Colonic mucosa (tissue), 4 donors: ENCODE data around the gene RIPPLY1. TPM values are rescaled to one million over a fixed set of nuclear protein-coding genes. Genes with fewer than 3 reads are reported as not detected.

Source experiments
- DNase-seq: peaks from one replicate; pipeline ENCODE4 v3.0.0-alpha.2; 2020
- H3K27ac ChIP-seq: fragments of 200-600 bp; one replicate; pipeline ENCODE4 v1.8.0; 2021
- H3K27me3 ChIP-seq: fragments of 200-600 bp; one replicate; pipeline ENCODE4 v1.8.0; 2021
- H3K36me3 ChIP-seq: fragments of 200-600 bp; one replicate; pipeline ENCODE4 v1.8.0; 2021
- H3K4me1 ChIP-seq: fragments of 200-600 bp; one replicate; pipeline ENCODE4 v1.8.0; 2021; ENCODE audit warnings: mild to moderate bottlenecking
- H3K4me3 ChIP-seq: fragments of 200-600 bp; one replicate; pipeline ENCODE4 v1.8.0; 2021
- H3K9ac ChIP-seq, 2 donors: one replicate each; pipeline ENCODE4 v1.7.0; 2013; ENCODE audit warnings: control low read depth in 2 of 2, low read depth in 2 of 2, low read length in 2 of 2
- H3K9me3 ChIP-seq: fragments of 200-600 bp; one replicate; pipeline ENCODE4 v1.8.0; 2021
- CTCF ChIP-seq: fragments of 200-600 bp; IDR thresholded peaks from one replicate; pipeline ENCODE4 v1.8.0; 2022; ENCODE audit warnings: antibody characterized with exemption, mild to moderate bottlenecking
- intact Hi-C: fragments of 100-400 bp; cut with DNase I; formaldehyde crosslinking; loops from one replicate; pipeline ENCODE4 v1.14.1; 2022
- total RNA-seq, 2 donors: library from RNA; stranded (reverse); fragmentation: NEBNext Ultra II Directional in 1 of 2; extraction: Animal tissue kit (Norgen Biotek cat#: 25700) in 1 of 2; gene quantifications; one replicate each; pipeline ENCODE4 v1.2.1, GENCODE V29; 2021
- donor health status: healthy.
- donor health status: DM: no; HTN: no; CAD: no.
- donor health status: DM: no; HTN: no; CAD: no.

RIPPLY1 gene
- total RNA-seq, result not detected

- no peaks in the 10 kb centered on the region for H3K4me1 ChIP-seq
- intact Hi-C loops, result no loop called here
- no peak for TF ChIP-seq CTCF
- H3K36me3 ChIP-seq, result no peaks in the 10 kb centered on the region
- H3K9ac ChIP-seq, result no peak within 1 kb of the TSS
- H3K9me3 ChIP-seq, result no peaks in the 10 kb centered on the region
- no peak within 1 kb of the TSS for H3K4me3 ChIP-seq
- no peak for DNase-seq
- no peak within 1 kb of the TSS for H3K27ac ChIP-seq
- H3K27me3 ChIP-seq, result no peaks in the 10 kb centered on the region
Measured at GRCh38 chrX:106903291-106903824, at the start of gene RIPPLY1. RIPPLY1 (minus strand) TSS chrX:106903341; CDS start chrX:106903287, 54 bp downstream.

- H3K36me3 ChIP-seq, result no peaks in the 10 kb centered on the region
- no peak for TF ChIP-seq CTCF
- H3K27ac ChIP-seq, result no peak overlapping the region
- no peak overlapping the region for H3K9ac ChIP-seq
- no peaks in the 10 kb centered on the region for H3K9me3 ChIP-seq
- no peaks in the 10 kb centered on the region for H3K27me3 ChIP-seq
- H3K4me1 ChIP-seq, result no peaks in the 10 kb centered on the region
- H3K4me3 ChIP-seq, result no peak overlapping the region
- intact Hi-C loops, result loop anchor here (5.0 kb wide), 1 partner anchor 55 kb away; no protein-coding TSS in a partner anchor
- DNase-seq, result no peak
Measured at GRCh38 chrX:106952538-106952937, 49.4 kb upstream of the RIPPLY1 start.

- no peak for DNase-seq
- no peak overlapping the region for H3K27ac ChIP-seq
- H3K9me3 ChIP-seq, result no peaks in the 10 kb centered on the region
- TF ChIP-seq CTCF, result no peak
- H3K27me3 ChIP-seq, result no peaks in the 10 kb centered on the region
- no peaks in the 10 kb centered on the region for H3K4me1 ChIP-seq
- no peak overlapping the region for H3K9ac ChIP-seq
- no peak overlapping the region for H3K4me3 ChIP-seq
- intact Hi-C loops, result loop anchor here (5.0 kb wide), 1 partner anchor 55 kb away; no protein-coding TSS in a partner anchor
- no peaks in the 10 kb centered on the region for H3K36me3 ChIP-seq
Measured at GRCh38 chrX:106952089-106952488, 48.9 kb upstream of the RIPPLY1 start.

GRCh38 chrX:106951230-106951629 lies 48.1 kb upstream of the RIPPLY1 start:
- Histone ChIP-seq H3K4me1 (no peaks in the 10 kb centered on the region), H3K9ac (no peak overlapping the region), H3K27me3 (no peaks in the 10 kb centered on the region), H3K27ac (no peak overlapping the region), H3K36me3 (no peaks in the 10 kb centered on the region), H3K4me3 (no peak overlapping the region), H3K9me3 (no peaks in the 10 kb centered on the region)
- intact Hi-C loops, result loop anchor here (5.0 kb wide), 1 partner anchor 54 kb away; no protein-coding TSS in a partner anchor
- no peak for TF ChIP-seq CTCF
- no peak for DNase-seq

GRCh38 chrX:106950381-106950780 lies 47.2 kb upstream of the RIPPLY1 start:
- TF ChIP-seq CTCF, result no peak
- no peak overlapping the region for H3K27ac ChIP-seq
- no peaks in the 10 kb centered on the region for H3K4me1 ChIP-seq
- H3K27me3 ChIP-seq, result no peaks in the 10 kb centered on the region
- no peaks in the 10 kb centered on the region for H3K36me3 ChIP-seq
- no peak overlapping the region for H3K4me3 ChIP-seq
- H3K9me3 ChIP-seq, result no peaks in the 10 kb centered on the region
- intact Hi-C loops, result loop anchor here (5.0 kb wide), 1 partner anchor 53 kb away; no protein-coding TSS in a partner anchor
- no peak overlapping the region for H3K9ac ChIP-seq
- DNase-seq, result no peak
